ENCODE results near the gene DDAH1.

DDAH1 gene

GRCh38 chr1:85454214-85454613 is 10.7 kb downstream of the DDAH1 start:
- no peak overlapping the region for H2BK12ac ChIP-seq (ENCODE audit: low read length)
- H3K4me2 ChIP-seq (ENCODE audit: low read length): no peak overlapping the region
- no peak overlapping the region for H4K12ac ChIP-seq (ENCODE audit: low read depth, low read length)
- WGBS (ENCODE audit: extremely low coverage, insufficient coverage, insufficient read length): no CpG with 5 or more reads among the region's 4 CpGs
- H3K79me2 ChIP-seq (ENCODE audit: control insufficient read depth, insufficient read depth, low read length, poor library complexity): no peaks in the 10 kb centered on the region
- H3K4me1 ChIP-seq (ENCODE audit: control insufficient read depth in 1 of 2, insufficient read depth in 2 of 2, low read length in 2 of 2): peaks cover 3 to 7% of the 10 kb centered on the region in 2 experiments
- H4K8ac ChIP-seq (ENCODE audit: low read depth, low read length): no peak overlapping the region
- no peak for DNase-seq
- H2AFZ ChIP-seq (ENCODE audit: insufficient read depth, low read length, poor library complexity): no peak overlapping the region
- no peaks in the 10 kb centered on the region for H3K9me3 ChIP-seq (ENCODE audit: insufficient read depth, low read depth, low read length)
- no peak overlapping the region for H2BK5ac ChIP-seq (ENCODE audit: low read depth, low read length, poor library complexity)
- H3K18ac ChIP-seq (ENCODE audit: low read length): no peak overlapping the region
- H2BK120ac ChIP-seq (ENCODE audit: insufficient read depth, low read length, poor library complexity): no peak overlapping the region
- H3K9ac ChIP-seq (ENCODE audit: low read length): no peak overlapping the region
- no peak overlapping the region for H3K4ac ChIP-seq (ENCODE audit: low read depth, low read length)
- H2AK5ac ChIP-seq (ENCODE audit: low read length): no peak overlapping the region
- no peaks in the 10 kb centered on the region for H3K36me3 ChIP-seq (ENCODE audit: control insufficient read depth in 1 of 2, insufficient read depth in 2 of 2, low read length in 2 of 2)
- no peaks in the 10 kb centered on the region for H3K79me1 ChIP-seq (ENCODE audit: low read length)
- no peak overlapping the region for H4K91ac ChIP-seq (ENCODE audit: low read depth, low read length)
- no peak overlapping the region for H3K27ac ChIP-seq (ENCODE audit: low read depth, low read length)
- H3K14ac ChIP-seq (ENCODE audit: low read length): no peak overlapping the region
- H3K27me3 ChIP-seq (ENCODE audit: insufficient read depth, low read length): no peaks in the 10 kb centered on the region
- H3K23ac ChIP-seq (ENCODE audit: low read length): no peak overlapping the region
- H3K4me3 ChIP-seq (ENCODE audit: low read depth, low read length): no peak overlapping the region

- Histone ChIP-seq H3K4ac (ENCODE audit: low read depth, low read length) (no peak overlapping the region), H2BK5ac (ENCODE audit: low read depth, low read length, poor library complexity) (no peak overlapping the region), H3K14ac (ENCODE audit: low read length) (no peak overlapping the region), H3K27ac (ENCODE audit: low read depth, low read length) (no peak overlapping the region), H3K18ac (ENCODE audit: low read length) (no peak overlapping the region), H3K9me3 (ENCODE audit: insufficient read depth, low read depth, low read length) (no peaks in the 10 kb centered on the region), H3K4me2 (ENCODE audit: low read length) (no peak overlapping the region), H4K8ac (ENCODE audit: low read depth, low read length) (no peak overlapping the region), H2BK12ac (ENCODE audit: low read length) (no peak overlapping the region), H3K9ac (ENCODE audit: low read length) (no peak overlapping the region), H3K23ac (ENCODE audit: low read length) (no peak overlapping the region), H4K12ac (ENCODE audit: low read depth, low read length) (no peak overlapping the region), H3K27me3 (ENCODE audit: insufficient read depth, low read length) (no peaks in the 10 kb centered on the region), H3K79me1 (ENCODE audit: low read length) (no peaks in the 10 kb centered on the region), H4K91ac (ENCODE audit: low read depth, low read length) (no peak overlapping the region), H3K79me2 (ENCODE audit: control insufficient read depth, insufficient read depth, low read length, poor library complexity) (no peaks in the 10 kb centered on the region), H2BK120ac (ENCODE audit: insufficient read depth, low read length, poor library complexity) (no peak overlapping the region), H3K4me3 (ENCODE audit: low read depth, low read length) (no peak overlapping the region), H3K4me1 (ENCODE audit: control insufficient read depth in 1 of 2, insufficient read depth in 2 of 2, low read length in 2 of 2) (peaks cover 3 to 7% of the 10 kb centered on the region in 2 experiments), H2AK5ac (ENCODE audit: low read length) (no peak overlapping the region), H2AFZ (ENCODE audit: insufficient read depth, low read length, poor library complexity) (no peak overlapping the region), H3K36me3 (ENCODE audit: control insufficient read depth in 1 of 2, insufficient read depth in 2 of 2, low read length in 2 of 2) (no peaks in the 10 kb centered on the region)
- DNase-seq: no peak
- no CpG with 5 or more reads among the region's 2 CpGs for WGBS (ENCODE audit: extremely low coverage, insufficient coverage, insufficient read length)
Observed at GRCh38 chr1:85453640-85454194, 11.2 kb downstream of the DDAH1 start.

- no CpG with 5 or more reads among the region's 2 CpGs for WGBS (ENCODE audit: extremely low coverage, insufficient coverage, insufficient read length)
- Histone ChIP-seq H3K9ac (ENCODE audit: low read length) (no peak overlapping the region), H3K27ac (ENCODE audit: low read depth, low read length) (no peak overlapping the region), H3K4me1 (ENCODE audit: control insufficient read depth in 1 of 2, insufficient read depth in 2 of 2, low read length in 2 of 2) (peaks cover 3 to 7% of the 10 kb centered on the region in 2 experiments), H2BK120ac (ENCODE audit: insufficient read depth, low read length, poor library complexity) (no peak overlapping the region), H3K4me3 (ENCODE audit: low read depth, low read length) (no peak overlapping the region), H3K79me1 (ENCODE audit: low read length) (no peaks in the 10 kb centered on the region), H3K18ac (ENCODE audit: low read length) (no peak overlapping the region), H3K79me2 (ENCODE audit: control insufficient read depth, insufficient read depth, low read length, poor library complexity) (no peaks in the 10 kb centered on the region), H3K4me2 (ENCODE audit: low read length) (no peak overlapping the region), H3K36me3 (ENCODE audit: control insufficient read depth in 1 of 2, insufficient read depth in 2 of 2, low read length in 2 of 2) (no peaks in the 10 kb centered on the region), H3K27me3 (ENCODE audit: insufficient read depth, low read length) (no peaks in the 10 kb centered on the region), H2BK12ac (ENCODE audit: low read length) (no peak overlapping the region), H2BK5ac (ENCODE audit: low read depth, low read length, poor library complexity) (no peak overlapping the region), H4K8ac (ENCODE audit: low read depth, low read length) (no peak overlapping the region), H3K14ac (ENCODE audit: low read length) (no peak overlapping the region), H4K91ac (ENCODE audit: low read depth, low read length) (no peak overlapping the region), H3K9me3 (ENCODE audit: insufficient read depth, low read depth, low read length) (no peaks in the 10 kb centered on the region), H2AFZ (ENCODE audit: insufficient read depth, low read length, poor library complexity) (no peak overlapping the region), H2AK5ac (ENCODE audit: low read length) (no peak overlapping the region), H3K4ac (ENCODE audit: low read depth, low read length) (no peak overlapping the region), H3K23ac (ENCODE audit: low read length) (no peak overlapping the region), H4K12ac (ENCODE audit: low read depth, low read length) (no peak overlapping the region)
- no peak for DNase-seq
Observed at GRCh38 chr1:85452948-85453347, 12.0 kb downstream of the DDAH1 start.

- H2BK5ac ChIP-seq (ENCODE audit: low read depth, low read length, poor library complexity): no peak overlapping the region
- peaks cover 3 to 7% of the 10 kb centered on the region in 2 experiments for H3K4me1 ChIP-seq (ENCODE audit: control insufficient read depth in 1 of 2, insufficient read depth in 2 of 2, low read length in 2 of 2)
- DNase-seq: peak; percentile 14 to 36
- no peak overlapping the region for H2BK120ac ChIP-seq (ENCODE audit: insufficient read depth, low read length, poor library complexity)
- no peak overlapping the region for H3K4me2 ChIP-seq (ENCODE audit: low read length)
- H4K8ac ChIP-seq (ENCODE audit: low read depth, low read length): no peak overlapping the region
- no peaks in the 10 kb centered on the region for H3K36me3 ChIP-seq (ENCODE audit: control insufficient read depth in 1 of 2, insufficient read depth in 2 of 2, low read length in 2 of 2)
- no peak overlapping the region for H2BK12ac ChIP-seq (ENCODE audit: low read length)
- H3K79me2 ChIP-seq (ENCODE audit: control insufficient read depth, insufficient read depth, low read length, poor library complexity): no peaks in the 10 kb centered on the region
- no peak overlapping the region for H3K23ac ChIP-seq (ENCODE audit: low read length)
- no peak overlapping the region for H4K12ac ChIP-seq (ENCODE audit: low read depth, low read length)
- no peak overlapping the region for H3K18ac ChIP-seq (ENCODE audit: low read length)
- H3K9me3 ChIP-seq (ENCODE audit: insufficient read depth, low read depth, low read length): no peaks in the 10 kb centered on the region
- no peak overlapping the region for H2AK5ac ChIP-seq (ENCODE audit: low read length)
- no peak overlapping the region for H3K4me3 ChIP-seq (ENCODE audit: low read depth, low read length)
- H3K14ac ChIP-seq (ENCODE audit: low read length): no peak overlapping the region
- no peak overlapping the region for H2AFZ ChIP-seq (ENCODE audit: insufficient read depth, low read length, poor library complexity)
- H3K27ac ChIP-seq (ENCODE audit: low read depth, low read length): no peak overlapping the region
- no peaks in the 10 kb centered on the region for H3K79me1 ChIP-seq (ENCODE audit: low read length)
- no peak overlapping the region for H3K9ac ChIP-seq (ENCODE audit: low read length)
- WGBS (ENCODE audit: extremely low coverage, insufficient coverage, insufficient read length): no CpG with 5 or more reads among the region's 2 CpGs
- H3K4ac ChIP-seq (ENCODE audit: low read depth, low read length): no peak overlapping the region
- H3K27me3 ChIP-seq (ENCODE audit: insufficient read depth, low read length): no peaks in the 10 kb centered on the region
- H4K91ac ChIP-seq (ENCODE audit: low read depth, low read length): no peak overlapping the region
Observed at GRCh38 chr1:85451236-85451830, 13.6 kb downstream of the DDAH1 start.

Data from trophoblast cell (in vitro differentiated cells and primary cell).